SK-N-SH (cell line): ENCODE data around the gene TSPAN11.

Experiments used
- EP300 ChIP-seq, 2 experiments: IDR thresholded peaks; 2 replicates each; pipeline versions ENCODE4 v1.4.0 to v1.6.1; 2012; ENCODE audit warnings: borderline replicate concordance in 1 of 2, low read depth in 1 of 2, low read length in 1 of 2
- FOXJ3 ChIP-seq: sonication (generic); formaldehyde crosslinking; IDR thresholded peaks from 2 replicates; pipeline ENCODE4 v1.5.1; 2020; ENCODE audit warnings: mild to moderate bottlenecking, missing genetic modification reagents
- NFIC ChIP-seq: IDR thresholded peaks from 2 replicates; pipeline ENCODE4 v1.4.0; 2012; ENCODE audit warnings: borderline replicate concordance
- POLR2AphosphoS5 ChIP-seq: IDR thresholded peaks from 2 replicates; pipeline ENCODE4 v1.6.1; 2012; ENCODE audit warnings: low read depth, low read length
- RCOR1 ChIP-seq: fragments of 150-350 bp; IDR thresholded peaks from 2 replicates; pipeline ENCODE4 v1.6.1; 2017; ENCODE audit warnings: antibody characterized with exemption, low read length
- TAF1 ChIP-seq: IDR thresholded peaks from 2 replicates; pipeline ENCODE4 v1.6.1; 2012; ENCODE audit warnings: low read depth, mild to moderate bottlenecking, low read length, moderate library complexity, borderline replicate concordance
- TCF12 ChIP-seq: IDR thresholded peaks from 2 replicates; pipeline ENCODE4 v1.4.0; 2012
- TF ChIP-seq, protein P1 (sequence below): fragments of 200-600 bp; sonication (generic); IDR thresholded peaks from 2 replicates; pipeline ENCODE4 v1.6.1; 2017; ENCODE audit warnings: antibody characterized with exemption, mild to moderate bottlenecking, moderate library complexity

DNA sequence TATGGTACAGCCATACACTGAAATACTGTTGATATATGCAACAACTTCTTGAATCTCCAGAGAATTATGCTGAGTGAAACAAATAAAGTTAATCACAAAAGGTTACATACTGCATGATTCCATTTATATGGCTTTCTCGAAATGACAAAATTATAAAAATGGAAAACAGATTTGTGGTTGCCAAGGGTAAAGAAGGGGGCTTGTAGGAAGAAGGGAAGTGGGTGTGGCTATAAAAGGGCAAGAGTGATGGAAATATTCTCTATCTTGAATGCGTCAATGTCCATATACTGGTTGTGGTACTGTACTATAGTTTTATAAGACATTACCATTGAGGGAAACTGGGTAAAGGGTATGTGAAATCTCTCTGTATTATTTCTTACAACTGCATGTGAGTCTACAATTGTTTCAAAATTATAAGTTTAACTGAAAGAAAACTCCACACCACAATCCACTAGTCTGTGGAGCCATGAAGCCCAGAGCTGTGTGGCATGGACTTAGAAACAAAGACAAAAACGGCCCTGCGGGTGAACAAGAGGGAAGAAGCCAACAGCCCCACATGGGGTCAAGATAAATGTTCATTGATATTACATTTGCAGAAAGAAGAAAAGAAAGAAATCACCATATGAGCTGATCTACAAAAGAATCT is 18.3 kb upstream of the TSPAN11 start:
- TF ChIP-seq, protein P1, sequence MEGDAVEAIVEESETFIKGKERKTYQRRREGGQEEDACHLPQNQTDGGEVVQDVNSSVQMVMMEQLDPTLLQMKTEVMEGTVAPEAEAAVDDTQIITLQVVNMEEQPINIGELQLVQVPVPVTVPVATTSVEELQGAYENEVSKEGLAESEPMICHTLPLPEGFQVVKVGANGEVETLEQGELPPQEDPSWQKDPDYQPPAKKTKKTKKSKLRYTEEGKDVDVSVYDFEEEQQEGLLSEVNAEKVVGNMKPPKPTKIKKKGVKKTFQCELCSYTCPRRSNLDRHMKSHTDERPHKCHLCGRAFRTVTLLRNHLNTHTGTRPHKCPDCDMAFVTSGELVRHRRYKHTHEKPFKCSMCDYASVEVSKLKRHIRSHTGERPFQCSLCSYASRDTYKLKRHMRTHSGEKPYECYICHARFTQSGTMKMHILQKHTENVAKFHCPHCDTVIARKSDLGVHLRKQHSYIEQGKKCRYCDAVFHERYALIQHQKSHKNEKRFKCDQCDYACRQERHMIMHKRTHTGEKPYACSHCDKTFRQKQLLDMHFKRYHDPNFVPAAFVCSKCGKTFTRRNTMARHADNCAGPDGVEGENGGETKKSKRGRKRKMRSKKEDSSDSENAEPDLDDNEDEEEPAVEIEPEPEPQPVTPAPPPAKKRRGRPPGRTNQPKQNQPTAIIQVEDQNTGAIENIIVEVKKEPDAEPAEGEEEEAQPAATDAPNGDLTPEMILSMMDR, result no peak
- no peak for TF ChIP-seq EP300 (IDR thresholded peaks at IDR 0.05; ENCODE audit: borderline replicate concordance in 1 of 2, low read depth in 1 of 2, low read length in 1 of 2)
- TF ChIP-seq FOXJ3 (CRISPR knock-in tag), result no peak
- no peak for TF ChIP-seq TCF12
- TF ChIP-seq RCOR1, result no peak
- TF ChIP-seq TAF1, result no peak
- TF ChIP-seq POLR2AphosphoS5, result no peak
- TF ChIP-seq NFIC, result no peak
